Glutamatergic neuron (in vitro differentiated cells): Measurements from ENCODE around the gene ME3. TPM values are rescaled to one million over a fixed set of nuclear protein-coding genes. Genes with fewer than 3 reads are reported as not detected.

Source experiments
- DNase-seq: peaks from one replicate; pipeline ENCODE4 v3.0.0; 2022
- H3K27ac Mint-ChIP-seq: one replicate; pipeline ENCODE4 v1.8.0; 2020; ENCODE audit warnings: mild to moderate bottlenecking, mixed read lengths, inconsistent platforms; ENCODE audit not compliant: unreplicated experiment
- H3K27me3 Mint-ChIP-seq: one replicate; pipeline ENCODE4 v1.8.0; 2020; ENCODE audit warnings: mild to moderate bottlenecking, moderate library complexity, mixed read lengths, inconsistent platforms; ENCODE audit not compliant: unreplicated experiment
- H3K36me3 Mint-ChIP-seq: one replicate; pipeline ENCODE4 v1.8.0; 2020; ENCODE audit warnings: mild to moderate bottlenecking, mixed read lengths, inconsistent platforms; ENCODE audit not compliant: unreplicated experiment
- H3K4me1 Mint-ChIP-seq: one replicate; pipeline ENCODE4 v1.8.0; 2020; ENCODE audit warnings: mild to moderate bottlenecking, low read depth, mixed read lengths, inconsistent platforms; ENCODE audit not compliant: unreplicated experiment
- H3K4me3 Mint-ChIP-seq: one replicate; pipeline ENCODE4 v1.8.0; 2020; ENCODE audit warnings: mild to moderate bottlenecking, mixed read lengths, inconsistent platforms; ENCODE audit not compliant: unreplicated experiment
- H3K9me3 Mint-ChIP-seq: one replicate; pipeline ENCODE4 v1.8.0; 2020; ENCODE audit warnings: mild to moderate bottlenecking, moderate library complexity, mixed read lengths, inconsistent platforms; ENCODE audit not compliant: unreplicated experiment
- CTCF ChIP-seq: fragments of 200-600 bp; sonication (generic); IDR thresholded peaks from one replicate; pipeline ENCODE4 v1.5.0; 2021; ENCODE audit not compliant: partially characterized antibody, unreplicated experiment
- total RNA-seq: library from RNA; stranded (reverse); fragmentation: NEBNext Ultra II Directional; extraction: Animal tissue kit (Norgen Biotek cat#: 25700); gene quantifications from one replicate; pipeline ENCODE4 v1.2.1, GENCODE V29; 2021; ENCODE audit not compliant: unreplicated experiment

Gene ME3
- total RNA-seq, 1 donor from 2014 or later: 12.4 TPM

GRCh38 chr11:86699040-86699791 lies 26.8 kb upstream of the ME3 start:
- Mint-ChIP-seq H3K27me3 (no peaks in the 10 kb centered on the region), H3K4me3 (no peak overlapping the region), H3K9me3 (no peaks in the 10 kb centered on the region), H3K36me3 (no peaks in the 10 kb centered on the region), H3K4me1 (no peaks in the 10 kb centered on the region), H3K27ac (no peak overlapping the region)
- no peak for TF ChIP-seq CTCF
- DNase-seq: no peak

GRCh38 chr11:86698639-86699038 lies 26.2 kb upstream of the ME3 start:
- TF ChIP-seq CTCF: no peak
- H3K4me1 Mint-ChIP-seq: no peaks in the 10 kb centered on the region
- DNase-seq: no peak
- H3K9me3 Mint-ChIP-seq: no peaks in the 10 kb centered on the region
- H3K4me3 Mint-ChIP-seq: no peak overlapping the region
- no peak overlapping the region for H3K27ac Mint-ChIP-seq
- no peaks in the 10 kb centered on the region for H3K27me3 Mint-ChIP-seq
- no peaks in the 10 kb centered on the region for H3K36me3 Mint-ChIP-seq

GRCh38 chr11:86696451-86696850 lies 24.0 kb upstream of the ME3 start:
- no peak for TF ChIP-seq CTCF
- no peak for DNase-seq
- no peaks in the 10 kb centered on the region for H3K4me1 Mint-ChIP-seq
- no peak overlapping the region for H3K4me3 Mint-ChIP-seq
- no peaks in the 10 kb centered on the region for H3K9me3 Mint-ChIP-seq
- H3K27ac Mint-ChIP-seq: no peak overlapping the region
- no peaks in the 10 kb centered on the region for H3K36me3 Mint-ChIP-seq
- no peaks in the 10 kb centered on the region for H3K27me3 Mint-ChIP-seq

- TF ChIP-seq CTCF: no peak
- no peaks in the 10 kb centered on the region for H3K36me3 Mint-ChIP-seq
- H3K4me1 Mint-ChIP-seq: no peaks in the 10 kb centered on the region
- H3K9me3 Mint-ChIP-seq: no peaks in the 10 kb centered on the region
- no peaks in the 10 kb centered on the region for H3K27me3 Mint-ChIP-seq
- H3K27ac Mint-ChIP-seq: no peak overlapping the region
- H3K4me3 Mint-ChIP-seq: no peak overlapping the region
- DNase-seq: no peak
These were observed 23.6 kb upstream of the ME3 start for GRCh38 chr11:86696004-86696403.

GRCh38 chr11:86695373-86695772 lies 23.0 kb upstream of the ME3 start:
- Mint-ChIP-seq H3K36me3 (no peaks in the 10 kb centered on the region), H3K9me3 (no peaks in the 10 kb centered on the region), H3K27me3 (no peaks in the 10 kb centered on the region), H3K4me3 (no peak overlapping the region), H3K4me1 (no peaks in the 10 kb centered on the region), H3K27ac (no peak overlapping the region)
- no peak for DNase-seq
- no peak for TF ChIP-seq CTCF
